Testis (tissue), 3 donors: ENCODE results near the gene HSCB. TPM values are rescaled to one million over a fixed set of nuclear protein-coding genes. Genes with fewer than 3 reads are reported as not detected.

Experiments
- DNase-seq: peaks from one replicate; pipeline ENCODE4 v3.0.0-alpha.2; 2019
- H3K27ac ChIP-seq, 2 donors: fragments of 200-600 bp; sonication (generic); one replicate each; pipeline ENCODE4 v1.5.1; 2019
- H3K27me3 ChIP-seq: fragments of 200-600 bp; sonication (generic); one replicate; pipeline ENCODE4 v1.5.1; 2019
- H3K36me3 ChIP-seq: fragments of 200-600 bp; sonication (generic); one replicate; pipeline ENCODE4 v1.5.1; 2017; ENCODE audit warnings: low read depth; ENCODE audit errors: missing control alignments
- H3K4me1 ChIP-seq: fragments of 200-600 bp; sonication (generic); one replicate; pipeline ENCODE4 v1.5.1; 2019
- H3K4me3 ChIP-seq, 2 donors: fragments of 200-600 bp; sonication (generic); one replicate each; pipeline ENCODE4 v1.5.1; 2017 to 2019
- H3K9me3 ChIP-seq: fragments of 200-600 bp; sonication (generic); one replicate; pipeline ENCODE4 v1.5.1; 2017
- CTCF ChIP-seq, 3 experiments: fragments of 450-650 bp in 2 of 3; fragments of 200-600 bp in 1 of 3; sonication (generic) in 1 of 3; IDR thresholded peaks; one replicate each; pipeline ENCODE4 v1.5.1; 2016 to 2019; ENCODE audit warnings: antibody characterized with exemption in 3 of 3, mild to moderate bottlenecking in 2 of 3, moderate library complexity in 1 of 3
- POLR2A ChIP-seq: fragments of 450-650 bp; IDR thresholded peaks from one replicate; pipeline ENCODE4 v1.6.1; 2017; ENCODE audit warnings: antibody characterized with exemption, mild to moderate bottlenecking, moderate library complexity
- WGBS, 2 donors: methylation state at CpG; one replicate each; pipeline ENCODE4 v1.1.5; 2018; 5-methylcytosine and 5-hydroxymethylcytosine counted together
- intact Hi-C: fragments of 100-400 bp; cut with DNase I; formaldehyde crosslinking; loops from one replicate; pipeline ENCODE4 v1.15.1; 2023; ENCODE audit warnings: low total_unique reads
- polyA plus RNA-seq: library from polyadenylated mRNA; stranded (reverse); fragments of 350-450 nt; fragmentation: Illumina TruSeq; extraction: RNeasy Lipid Tissue Mini Kit (QIAGEN cat#74804); gene quantifications from one replicate; pipeline ENCODE4 v1.2.3, GENCODE V29; 2014; ENCODE audit warnings: low read depth, low replicate concordance; ENCODE audit not compliant: insufficient read depth
- total RNA-seq, 2 donors: library from RNA; depleted of rRNA; stranded (reverse); fragments of >200 nt; gene quantifications; one replicate each; pipeline ENCODE4 v1.2.3, GENCODE V29; 2016

The HSCB gene
- total and polyA plus RNA-seq, 3 donors from 2014 or later = 10.2 to 19.5 (median 16.4) TPM

DNA sequence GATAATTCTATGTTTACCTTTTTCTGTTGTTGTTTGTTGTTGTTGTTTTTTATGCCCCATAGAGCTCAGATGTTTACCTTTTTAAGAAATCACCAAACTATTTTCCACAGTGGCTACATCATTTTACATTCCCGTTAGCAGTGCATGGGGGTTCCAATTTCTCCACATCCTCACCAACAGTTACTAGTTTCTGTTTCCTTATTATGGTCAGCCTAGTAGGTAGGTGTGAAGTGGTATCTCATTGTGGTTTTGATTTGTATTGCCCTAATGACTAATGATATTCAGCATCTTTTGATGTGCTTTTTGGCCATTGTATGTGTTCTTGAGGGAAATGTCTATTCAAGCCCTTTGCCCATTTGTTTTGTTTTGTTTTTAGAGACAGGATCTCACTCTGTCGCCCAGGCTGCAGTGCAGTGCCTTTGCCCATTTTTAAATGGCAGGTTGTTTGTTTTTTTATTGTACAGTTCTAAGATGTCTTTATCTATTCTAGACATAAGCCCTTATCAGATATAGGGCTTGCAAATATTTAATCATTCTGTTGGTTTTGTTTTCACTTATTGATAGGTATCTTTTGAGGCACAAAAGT is 27.7 kb upstream of the HSCB start:
- Histone ChIP-seq H3K27ac (no peak overlapping the region), H3K9me3 (no peaks in the 10 kb centered on the region), H3K36me3 (no peaks in the 10 kb centered on the region), H3K4me1 (no peaks in the 10 kb centered on the region), H3K27me3 (no peaks in the 10 kb centered on the region), H3K4me3 (no peak overlapping the region)
- 97% methylated on average over 2 of the region's 2 CpGs for WGBS, 2 donors
- TF ChIP-seq CTCF (IDR thresholded peaks at IDR 0.05) = no peak
- no peak for TF ChIP-seq POLR2A
- intact Hi-C loops = no loop called here
- no peak for DNase-seq

DNA sequence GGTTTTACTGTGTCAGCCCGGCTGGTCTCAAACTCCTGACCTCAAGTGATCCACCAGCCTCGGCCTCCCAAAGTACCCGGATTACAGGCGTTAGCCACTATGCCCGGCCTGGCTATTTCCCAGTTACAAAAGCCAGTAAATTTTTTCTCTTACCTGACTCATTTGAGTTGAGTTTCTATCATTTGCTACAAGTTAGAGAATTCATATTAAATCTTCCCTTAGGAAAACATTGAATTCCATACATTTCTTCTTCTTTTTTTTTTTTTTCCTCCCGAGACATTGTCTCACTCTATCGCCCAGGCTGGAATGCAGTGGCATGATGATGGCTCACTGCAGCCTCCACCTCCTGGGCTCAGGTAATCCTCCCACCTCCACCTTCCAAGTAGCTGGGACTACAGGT is 26.2 kb upstream of the HSCB start:
- 95 to 97% methylated on average over 7 of the region's 7 CpGs for WGBS, 2 donors

GRCh38 chr22:28716686-28717085 is 25.2 kb upstream of the HSCB start:
- Histone ChIP-seq H3K27me3 (no peaks in the 10 kb centered on the region), H3K36me3 (no peaks in the 10 kb centered on the region), H3K4me3 (no peak overlapping the region), H3K9me3 (no peaks in the 10 kb centered on the region), H3K27ac (no peak overlapping the region), H3K4me1 (no peaks in the 10 kb centered on the region)
- no peak for TF ChIP-seq CTCF (IDR thresholded peaks at IDR 0.05)
- no peak for TF ChIP-seq POLR2A
- 94 to 98% methylated on average over 3 of the region's 3 CpGs for WGBS, 2 donors
- intact Hi-C loops = no loop called here
- no peak for DNase-seq

More for the DNA sequence above, 26.2 kb upstream of the HSCB start:
- DNase-seq = no peak
- H3K27ac ChIP-seq = no peak overlapping the region
- H3K36me3 ChIP-seq = no peaks in the 10 kb centered on the region
- no peaks in the 10 kb centered on the region for H3K9me3 ChIP-seq
- no peak for TF ChIP-seq CTCF (IDR thresholded peaks at IDR 0.05)
- no peak for TF ChIP-seq POLR2A
- H3K4me3 ChIP-seq = no peak overlapping the region
- H3K27me3 ChIP-seq = no peaks in the 10 kb centered on the region
- intact Hi-C loops = no loop called here
- H3K4me1 ChIP-seq = no peaks in the 10 kb centered on the region

- Histone ChIP-seq H3K27me3 (no peaks in the 10 kb centered on the region), H3K27ac (no peak overlapping the region), H3K4me1 (no peaks in the 10 kb centered on the region), H3K9me3 (no peaks in the 10 kb centered on the region), H3K4me3 (no peak overlapping the region), H3K36me3 (no peaks in the 10 kb centered on the region)
- no peak for TF ChIP-seq CTCF (IDR thresholded peaks at IDR 0.05)
- TF ChIP-seq POLR2A = no peak
- 94 to 95% methylated on average over 3 of the region's 3 CpGs for WGBS, 2 donors
- no peak for DNase-seq
- intact Hi-C loops = no loop called here
Observed at GRCh38 chr22:28718044-28718443, 23.8 kb upstream of the HSCB start.

DNA sequence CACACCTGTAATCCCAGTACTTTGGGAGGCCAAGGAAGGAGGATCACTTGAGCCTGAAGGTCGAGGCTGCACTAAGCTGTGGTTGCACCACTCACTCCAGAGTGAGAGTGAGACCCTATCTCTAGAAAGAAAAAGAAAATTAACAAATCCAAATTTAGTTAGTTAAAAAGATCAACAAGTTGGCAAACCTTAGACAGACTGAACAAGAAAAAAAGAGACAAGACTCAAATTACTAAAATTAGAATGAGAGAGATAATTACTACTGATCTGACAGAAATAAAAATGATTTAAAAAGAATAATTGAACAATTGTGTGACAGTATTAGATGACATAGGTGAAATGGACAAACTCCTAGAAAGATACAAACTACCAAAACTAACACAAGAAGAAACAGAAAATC is 13.8 kb upstream of the HSCB start:
- TF ChIP-seq CTCF (IDR thresholded peaks at IDR 0.05) (no peak), POLR2A (no peak)
- no peaks in the 10 kb centered on the region for H3K9me3 ChIP-seq
- 83 to 98% methylated on average over 1 of the region's 1 CpG for WGBS, 2 donors
- intact Hi-C loops = no loop called here
- no peaks in the 10 kb centered on the region for H3K4me1 ChIP-seq
- H3K27me3 ChIP-seq = no peaks in the 10 kb centered on the region
- no peak overlapping the region for H3K4me3 ChIP-seq
- no peaks in the 10 kb centered on the region for H3K36me3 ChIP-seq
- H3K27ac ChIP-seq = no peak overlapping the region
- DNase-seq = no peak
